Loucy (cell line): ENCODE measurements around the gene GIGYF1.

Source experiments
- H2AFZ ChIP-seq: fragments of 200-600 bp; sonication (generic); 2 replicates; pipeline ENCODE4 v1.6.0; 2016; ENCODE audit warnings: antibody characterized with exemption, mild to moderate bottlenecking, low read length, moderate library complexity
- H3F3A ChIP-seq: fragments of 200-600 bp; 2 replicates; pipeline ENCODE4 v1.6.0; 2016; ENCODE audit warnings: antibody characterized with exemption, low read depth, mild to moderate bottlenecking
- H3K27me3 ChIP-seq: fragments of 200-600 bp; sonication (generic); 2 replicates; pipeline ENCODE4 v1.6.1; 2014; ENCODE audit warnings: low read length, mild to moderate bottlenecking; ENCODE audit not compliant: insufficient read depth, poor library complexity, severe bottlenecking
- H3K36me3 ChIP-seq: fragments of 200-600 bp; sonication (generic); 2 replicates; pipeline ENCODE4 v1.6.1; 2016; ENCODE audit warnings: low read length; ENCODE audit not compliant: insufficient read depth
- H3K4me1 ChIP-seq: fragments of 200-600 bp; sonication (generic); 2 replicates; pipeline ENCODE4 v1.5.1; 2014; ENCODE audit warnings: low read length, mild to moderate bottlenecking; ENCODE audit not compliant: insufficient read depth, poor library complexity, severe bottlenecking
- H3K4me2 ChIP-seq: fragments of 200-600 bp; sonication (generic); 2 replicates; pipeline ENCODE4 v1.6.0; 2014; ENCODE audit warnings: antibody characterized with exemption, low read length, low read depth, mild to moderate bottlenecking; ENCODE audit not compliant: poor library complexity, severe bottlenecking
- H3K4me3 ChIP-seq: fragments of 200-600 bp; sonication (generic); 2 replicates; pipeline ENCODE4 v1.5.1; 2014; ENCODE audit warnings: low read length, mild to moderate bottlenecking, mixed read lengths; ENCODE audit not compliant: poor library complexity, severe bottlenecking
- H3K79me2 ChIP-seq: fragments of 200-600 bp; sonication (generic); 2 replicates; pipeline ENCODE4 v1.6.1; 2014; ENCODE audit warnings: low read length; ENCODE audit not compliant: insufficient read depth
- H3K9ac ChIP-seq: fragments of 200-600 bp; sonication (generic); 2 replicates; pipeline ENCODE4 v1.6.0; 2014; ENCODE audit warnings: mild to moderate bottlenecking, low read depth, low read length, moderate library complexity; ENCODE audit not compliant: poor library complexity, severe bottlenecking
- H3K9me2 ChIP-seq: fragments of 200-600 bp; sonication (generic); replicated peaks from 2 replicates; pipeline ENCODE4 v1.6.1; 2016; ENCODE audit warnings: low read depth, low read length, mixed read lengths
- H3K9me3 ChIP-seq: fragments of 200-600 bp; sonication (generic); 2 replicates; pipeline ENCODE4 v1.6.1; 2014; ENCODE audit warnings: mild to moderate bottlenecking, antibody characterized with exemption, low read length, low read depth; ENCODE audit not compliant: insufficient read depth
- H4K20me1 ChIP-seq: fragments of 200-600 bp; sonication (generic); 2 replicates; pipeline ENCODE4 v1.6.0; 2014; ENCODE audit warnings: antibody characterized with exemption, low read length, mild to moderate bottlenecking; ENCODE audit not compliant: insufficient read depth, poor library complexity, severe bottlenecking
- EZH2phosphoT487 ChIP-seq: fragments of 200-600 bp; IDR thresholded peaks from 2 replicates; pipeline ENCODE4 v1.6.1; 2018; ENCODE audit warnings: antibody characterized with exemption, mild to moderate bottlenecking, moderate library complexity, borderline replicate concordance
- TF ChIP-seq, protein P1 (sequence below): fragments of 200-600 bp; sonication (generic); conservative IDR thresholded peaks from 2 replicates; pipeline ENCODE4 v1.5.1; 2014; ENCODE audit warnings: mild to moderate bottlenecking, antibody characterized with exemption, low read length

Gene GIGYF1

DNA sequence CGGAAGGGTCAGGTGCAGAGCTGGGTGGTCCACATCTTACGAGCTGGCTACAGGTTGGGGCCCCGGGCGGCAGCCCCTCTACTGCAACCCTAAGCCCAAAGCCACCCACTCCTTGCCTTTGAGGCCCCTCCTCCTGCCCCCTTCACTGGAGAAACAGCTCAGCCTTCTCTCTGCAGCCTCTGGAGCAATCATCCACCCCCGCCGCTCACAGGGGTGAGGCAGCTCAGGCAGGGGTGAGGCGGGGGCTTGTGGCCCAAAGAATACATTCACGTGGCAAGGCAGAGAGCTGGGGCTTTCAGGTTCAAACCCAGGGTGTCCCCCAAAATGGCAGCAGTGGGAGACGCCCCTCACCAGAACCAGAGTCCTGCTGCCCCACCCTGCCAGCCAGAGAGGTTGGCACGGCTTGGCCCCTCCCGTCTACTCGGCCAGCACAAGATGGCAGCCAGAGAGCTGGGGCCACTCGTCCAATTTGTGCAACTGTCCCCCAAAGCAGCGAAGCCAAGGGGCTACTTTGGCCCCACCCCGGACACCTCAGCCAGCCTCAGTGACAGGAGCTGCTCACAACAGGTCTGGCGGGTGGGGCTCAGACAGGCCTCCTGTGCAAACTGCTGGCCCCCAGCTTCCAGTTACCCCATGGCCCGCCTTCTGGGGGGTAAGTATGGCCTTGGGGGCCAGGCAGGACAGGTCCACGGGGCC is 13.3 kb downstream of the GIGYF1 start:
- Histone ChIP-seq H3K9me2 (no peaks in the 10 kb centered on the region), H3K27me3 (no peaks in the 10 kb centered on the region), H3K4me3 (no peak overlapping the region), H3K36me3 (peaks cover 89% of the 10 kb centered on the region; the same call in 1 of the 2 replicates), H2AFZ (no peak overlapping the region), H3K79me2 (peaks cover 17% of the 10 kb centered on the region; the same call in 1 of the 2 replicates), H4K20me1 (peaks cover 46% of the 10 kb centered on the region), H3K9ac (no peak overlapping the region), H3F3A (no peaks in the 10 kb centered on the region; the same call in 1 of the 2 replicates), H3K9me3 (no peaks in the 10 kb centered on the region), H3K4me1 (peaks cover 7% of the 10 kb centered on the region), H3K4me2 (no peak overlapping the region)
- TF ChIP-seq EZH2phosphoT487 = no peak

- Histone ChIP-seq H3K4me1 (peaks cover 7% of the 10 kb centered on the region), H2AFZ (no peak overlapping the region), H3K4me2 (no peak overlapping the region), H3K79me2 (peaks cover 24% of the 10 kb centered on the region), H3K9me3 (no peaks in the 10 kb centered on the region), H3F3A (no peaks in the 10 kb centered on the region; the same call in 1 of the 2 replicates), H3K27me3 (no peaks in the 10 kb centered on the region), H3K4me3 (no peak overlapping the region), H4K20me1 (peaks cover 50% of the 10 kb centered on the region), H3K9ac (no peak overlapping the region), H3K9me2 (no peaks in the 10 kb centered on the region), H3K36me3 (peaks cover 83% of the 10 kb centered on the region; the same call in 1 of the 2 replicates)
- TF ChIP-seq, protein P1, sequence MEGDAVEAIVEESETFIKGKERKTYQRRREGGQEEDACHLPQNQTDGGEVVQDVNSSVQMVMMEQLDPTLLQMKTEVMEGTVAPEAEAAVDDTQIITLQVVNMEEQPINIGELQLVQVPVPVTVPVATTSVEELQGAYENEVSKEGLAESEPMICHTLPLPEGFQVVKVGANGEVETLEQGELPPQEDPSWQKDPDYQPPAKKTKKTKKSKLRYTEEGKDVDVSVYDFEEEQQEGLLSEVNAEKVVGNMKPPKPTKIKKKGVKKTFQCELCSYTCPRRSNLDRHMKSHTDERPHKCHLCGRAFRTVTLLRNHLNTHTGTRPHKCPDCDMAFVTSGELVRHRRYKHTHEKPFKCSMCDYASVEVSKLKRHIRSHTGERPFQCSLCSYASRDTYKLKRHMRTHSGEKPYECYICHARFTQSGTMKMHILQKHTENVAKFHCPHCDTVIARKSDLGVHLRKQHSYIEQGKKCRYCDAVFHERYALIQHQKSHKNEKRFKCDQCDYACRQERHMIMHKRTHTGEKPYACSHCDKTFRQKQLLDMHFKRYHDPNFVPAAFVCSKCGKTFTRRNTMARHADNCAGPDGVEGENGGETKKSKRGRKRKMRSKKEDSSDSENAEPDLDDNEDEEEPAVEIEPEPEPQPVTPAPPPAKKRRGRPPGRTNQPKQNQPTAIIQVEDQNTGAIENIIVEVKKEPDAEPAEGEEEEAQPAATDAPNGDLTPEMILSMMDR = no peak
- TF ChIP-seq EZH2phosphoT487 = no peak
Measured at GRCh38 chr7:100679927-100680575, 14.0 kb downstream of the GIGYF1 start.

DNA sequence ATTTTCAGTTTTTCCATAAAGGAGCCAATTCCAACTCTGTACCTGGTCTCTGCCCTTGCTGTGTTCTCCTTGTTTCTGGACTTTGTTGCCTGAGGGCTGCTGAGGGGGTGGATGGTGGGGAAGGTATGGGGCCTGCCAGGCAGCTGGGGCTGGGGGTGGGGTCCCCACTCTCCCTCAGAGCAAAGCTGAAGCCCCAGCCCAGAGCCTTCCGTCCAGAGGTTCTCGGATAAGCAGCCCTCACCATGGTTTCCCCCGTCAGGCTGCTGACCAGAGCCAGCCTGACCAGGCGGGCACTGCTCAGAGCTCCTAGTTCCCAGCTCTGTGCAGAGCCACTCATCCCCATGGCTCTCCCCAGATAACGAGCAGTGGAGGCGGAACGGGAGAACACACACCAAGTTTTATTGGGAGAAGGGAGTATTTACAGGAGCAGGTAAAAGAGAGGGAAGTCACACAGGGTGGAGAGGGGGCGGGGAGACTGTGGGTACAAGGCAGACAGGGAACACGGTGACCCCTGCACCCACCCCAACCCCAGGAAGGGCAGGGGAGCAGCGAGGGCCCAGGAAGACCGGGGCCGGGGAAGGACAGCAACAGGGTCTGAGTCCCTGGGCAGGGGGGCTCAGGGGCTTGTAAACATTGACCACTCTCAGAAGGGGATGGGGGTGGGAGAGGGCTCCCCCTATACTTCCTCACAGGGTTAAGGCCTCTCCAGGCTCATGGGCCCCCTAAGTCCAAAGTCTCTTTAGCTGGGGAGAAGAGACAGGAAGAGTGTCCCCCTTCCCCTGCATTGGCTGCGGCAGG is 14.7 kb downstream of the GIGYF1 start:
- H3K9me3 ChIP-seq = no peaks in the 10 kb centered on the region
- no peak overlapping the region for H3K4me3 ChIP-seq
- H3F3A ChIP-seq = no peaks in the 10 kb centered on the region; the same call in 1 of the 2 replicates
- peaks cover 31% of the 10 kb centered on the region for H3K79me2 ChIP-seq
- TF ChIP-seq EZH2phosphoT487 = no peak
- TF ChIP-seq, protein P1 = no peak
- H3K4me2 ChIP-seq = no peak overlapping the region
- H4K20me1 ChIP-seq = peaks cover 56% of the 10 kb centered on the region
- no peak overlapping the region for H3K9ac ChIP-seq
- peaks cover 75% of the 10 kb centered on the region; the same call in 1 of the 2 replicates for H3K36me3 ChIP-seq
- no peaks in the 10 kb centered on the region for H3K9me2 ChIP-seq
- no peaks in the 10 kb centered on the region for H3K27me3 ChIP-seq
- no peak overlapping the region for H2AFZ ChIP-seq
- peaks cover 7% of the 10 kb centered on the region for H3K4me1 ChIP-seq
